Nephron progenitor cell (in vitro differentiated cells): ENCODE measurements around the gene RGS6.

Source experiments
- DNase-seq: peaks from one replicate; pipeline ENCODE4 v3.0.0; 2021
- H3K27ac Mint-ChIP-seq: 2 replicates; pipeline ENCODE4 v1.8.0; 2021; ENCODE audit warnings: mild to moderate bottlenecking, moderate library complexity, mixed read lengths
- H3K27me3 Mint-ChIP-seq: 2 replicates; pipeline ENCODE4 v1.8.0; 2021; ENCODE audit warnings: mild to moderate bottlenecking, low read depth, mixed read lengths; ENCODE audit not compliant: poor library complexity
- H3K36me3 Mint-ChIP-seq: 2 replicates; pipeline ENCODE4 v1.8.0; 2021; ENCODE audit warnings: low read depth, mixed read lengths
- H3K4me1 Mint-ChIP-seq: 2 replicates; pipeline ENCODE4 v1.8.0; 2021; ENCODE audit warnings: mixed read lengths
- H3K4me3 Mint-ChIP-seq: 2 replicates; pipeline ENCODE4 v1.8.0; 2021; ENCODE audit warnings: mild to moderate bottlenecking, moderate library complexity, mixed read lengths
- H3K9me3 Mint-ChIP-seq: 2 replicates; pipeline ENCODE4 v1.8.0; 2021; ENCODE audit warnings: mild to moderate bottlenecking, moderate library complexity, mixed read lengths
- TF ChIP-seq, protein P1 (sequence below): fragments of 200-600 bp; sonication (generic); IDR thresholded peaks from 2 replicates; pipeline ENCODE4 v1.5.0; 2021; ENCODE audit warnings: antibody characterized with exemption

RGS6 gene

GRCh38 chr14:72544615-72545387 lies 612.6 kb downstream of the RGS6 start:
- H3K36me3 Mint-ChIP-seq = no peaks in the 10 kb centered on the region
- peaks cover 48% of the 10 kb centered on the region for H3K4me1 Mint-ChIP-seq
- no peak overlapping the region for H3K4me3 Mint-ChIP-seq
- peak overlapping the region; percentile 80 for H3K27ac Mint-ChIP-seq
- peaks cover 5% of the 10 kb centered on the region for H3K27me3 Mint-ChIP-seq
- TF ChIP-seq, protein P1, sequence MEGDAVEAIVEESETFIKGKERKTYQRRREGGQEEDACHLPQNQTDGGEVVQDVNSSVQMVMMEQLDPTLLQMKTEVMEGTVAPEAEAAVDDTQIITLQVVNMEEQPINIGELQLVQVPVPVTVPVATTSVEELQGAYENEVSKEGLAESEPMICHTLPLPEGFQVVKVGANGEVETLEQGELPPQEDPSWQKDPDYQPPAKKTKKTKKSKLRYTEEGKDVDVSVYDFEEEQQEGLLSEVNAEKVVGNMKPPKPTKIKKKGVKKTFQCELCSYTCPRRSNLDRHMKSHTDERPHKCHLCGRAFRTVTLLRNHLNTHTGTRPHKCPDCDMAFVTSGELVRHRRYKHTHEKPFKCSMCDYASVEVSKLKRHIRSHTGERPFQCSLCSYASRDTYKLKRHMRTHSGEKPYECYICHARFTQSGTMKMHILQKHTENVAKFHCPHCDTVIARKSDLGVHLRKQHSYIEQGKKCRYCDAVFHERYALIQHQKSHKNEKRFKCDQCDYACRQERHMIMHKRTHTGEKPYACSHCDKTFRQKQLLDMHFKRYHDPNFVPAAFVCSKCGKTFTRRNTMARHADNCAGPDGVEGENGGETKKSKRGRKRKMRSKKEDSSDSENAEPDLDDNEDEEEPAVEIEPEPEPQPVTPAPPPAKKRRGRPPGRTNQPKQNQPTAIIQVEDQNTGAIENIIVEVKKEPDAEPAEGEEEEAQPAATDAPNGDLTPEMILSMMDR = no peak
- H3K9me3 Mint-ChIP-seq = no peaks in the 10 kb centered on the region
- DNase-seq = peak; percentile 45

GRCh38 chr14:72545411-72546311 lies 613.4 kb downstream of the RGS6 start:
- Mint-ChIP-seq H3K36me3 (no peaks in the 10 kb centered on the region), H3K27ac (peak overlapping the region; percentile 80), H3K4me1 (peaks cover 42% of the 10 kb centered on the region), H3K4me3 (peak overlapping the region; percentile 0), H3K9me3 (no peaks in the 10 kb centered on the region), H3K27me3 (peaks cover 11% of the 10 kb centered on the region)
- TF ChIP-seq, protein P1 = no peak
- no peak for DNase-seq

DNA sequence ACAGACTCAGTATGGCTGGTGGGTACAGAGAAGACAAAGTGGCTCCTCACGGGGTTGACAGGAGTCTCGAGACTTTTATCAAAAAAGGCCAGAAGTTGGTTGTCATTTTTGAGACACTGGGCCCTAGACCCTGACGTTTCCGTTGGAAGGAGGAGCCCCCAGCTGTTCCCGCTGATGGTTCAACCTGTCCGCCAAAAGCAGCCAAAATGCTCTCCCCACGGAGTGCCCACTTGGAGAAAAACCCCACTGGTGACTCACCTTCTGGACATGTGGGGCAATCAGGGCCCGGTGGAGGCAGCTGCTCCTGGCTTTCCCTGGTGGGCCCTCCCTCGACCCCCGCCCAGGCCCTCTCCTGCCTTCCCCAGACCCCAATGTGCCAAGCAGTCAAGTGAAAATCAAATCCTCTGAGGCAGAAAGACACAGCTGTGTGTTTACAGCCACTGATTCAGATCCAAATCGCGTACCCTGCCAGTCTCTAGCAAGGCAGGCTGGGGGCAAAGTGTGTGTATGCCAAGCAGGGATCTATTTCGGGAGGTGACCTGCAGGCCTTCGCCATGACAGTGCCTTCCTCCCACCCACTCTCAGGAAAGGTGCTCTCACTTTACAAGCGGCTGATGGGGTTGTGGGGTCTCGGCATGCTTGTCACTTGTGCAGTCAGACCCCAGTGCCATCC lies 614.3 kb downstream of the RGS6 start:
- peaks cover 11% of the 10 kb centered on the region for H3K27me3 Mint-ChIP-seq
- no peaks in the 10 kb centered on the region for H3K36me3 Mint-ChIP-seq
- no peak for DNase-seq
- H3K27ac Mint-ChIP-seq = peak overlapping the region; percentile 80
- peaks cover 42% of the 10 kb centered on the region for H3K4me1 Mint-ChIP-seq
- no peak overlapping the region for H3K4me3 Mint-ChIP-seq
- TF ChIP-seq, protein P1 = no peak
- H3K9me3 Mint-ChIP-seq = no peaks in the 10 kb centered on the region

DNA sequence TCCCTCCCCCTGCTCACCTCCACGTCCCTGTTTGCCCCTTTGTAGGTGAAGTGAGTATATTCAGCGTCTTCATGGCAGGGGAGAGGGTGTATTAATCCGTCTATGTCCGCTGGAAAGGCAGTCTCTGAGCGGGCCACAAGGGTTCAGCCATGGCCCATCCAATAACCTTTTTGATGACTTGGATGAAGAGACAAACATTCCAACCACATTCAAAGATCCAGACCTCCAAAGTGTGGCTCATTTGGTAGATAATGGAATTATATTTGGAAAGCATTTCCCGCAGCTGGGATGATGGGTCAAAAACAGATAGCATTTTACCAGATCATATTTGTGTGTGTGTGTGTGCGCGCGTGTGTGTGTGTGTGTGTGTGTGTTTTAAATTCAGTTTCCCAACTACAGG lies 615.8 kb downstream of the RGS6 start:
- DNase-seq = no peak
- no peak overlapping the region for H3K4me3 Mint-ChIP-seq
- H3K4me1 Mint-ChIP-seq = peaks cover 42% of the 10 kb centered on the region
- TF ChIP-seq, protein P1 = no peak
- H3K36me3 Mint-ChIP-seq = no peaks in the 10 kb centered on the region
- H3K9me3 Mint-ChIP-seq = no peaks in the 10 kb centered on the region
- H3K27ac Mint-ChIP-seq = no peak overlapping the region
- peaks cover 22% of the 10 kb centered on the region for H3K27me3 Mint-ChIP-seq

- no peak for DNase-seq
- Mint-ChIP-seq H3K4me3 (no peak overlapping the region), H3K27ac (no peak overlapping the region), H3K27me3 (peaks cover 28% of the 10 kb centered on the region), H3K36me3 (no peaks in the 10 kb centered on the region), H3K4me1 (peaks cover 35% of the 10 kb centered on the region), H3K9me3 (no peaks in the 10 kb centered on the region)
- TF ChIP-seq, protein P1 = no peak
Observed at GRCh38 chr14:72549026-72549425, 616.8 kb downstream of the RGS6 start.
